Measurements from ENCODE around the gene ADTRP. TPM values are rescaled to one million over a fixed set of nuclear protein-coding genes. Genes with fewer than 3 reads are reported as not detected.

Gene ADTRP
- total RNA-seq, 1 donor from 2014 or later, result 0.35 TPM

DNA sequence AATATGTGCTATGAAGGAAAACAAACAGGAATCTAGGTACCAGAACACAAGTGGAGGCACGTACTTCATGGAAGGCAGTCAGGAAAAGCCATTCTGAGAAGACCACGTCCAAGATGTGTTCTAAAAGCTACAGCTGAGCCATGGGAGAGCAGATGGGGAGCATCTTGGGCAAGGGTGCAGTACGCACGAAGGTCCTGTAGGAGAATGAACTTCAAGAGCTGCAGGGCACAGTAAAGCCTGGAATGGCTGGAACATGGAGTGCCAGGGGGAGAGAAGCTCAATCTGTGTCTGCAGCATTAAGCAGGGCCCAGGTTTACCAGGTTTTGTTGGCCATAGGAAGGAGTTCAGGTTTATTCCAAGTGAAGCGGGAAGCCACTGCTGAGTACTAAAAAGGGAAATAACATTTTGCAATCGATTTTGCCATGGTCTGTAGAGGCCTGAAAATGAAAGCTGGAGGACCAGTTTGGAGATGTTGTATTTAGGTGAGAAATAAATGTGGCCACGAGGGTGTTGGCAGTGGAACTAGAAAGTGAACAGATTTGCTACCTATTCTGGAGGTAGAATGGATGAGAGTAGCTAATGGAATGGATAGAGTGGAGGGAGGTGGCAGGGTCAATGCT, 29.9 kb downstream of the ADTRP start:
- TF ChIP-seq, protein P1, sequence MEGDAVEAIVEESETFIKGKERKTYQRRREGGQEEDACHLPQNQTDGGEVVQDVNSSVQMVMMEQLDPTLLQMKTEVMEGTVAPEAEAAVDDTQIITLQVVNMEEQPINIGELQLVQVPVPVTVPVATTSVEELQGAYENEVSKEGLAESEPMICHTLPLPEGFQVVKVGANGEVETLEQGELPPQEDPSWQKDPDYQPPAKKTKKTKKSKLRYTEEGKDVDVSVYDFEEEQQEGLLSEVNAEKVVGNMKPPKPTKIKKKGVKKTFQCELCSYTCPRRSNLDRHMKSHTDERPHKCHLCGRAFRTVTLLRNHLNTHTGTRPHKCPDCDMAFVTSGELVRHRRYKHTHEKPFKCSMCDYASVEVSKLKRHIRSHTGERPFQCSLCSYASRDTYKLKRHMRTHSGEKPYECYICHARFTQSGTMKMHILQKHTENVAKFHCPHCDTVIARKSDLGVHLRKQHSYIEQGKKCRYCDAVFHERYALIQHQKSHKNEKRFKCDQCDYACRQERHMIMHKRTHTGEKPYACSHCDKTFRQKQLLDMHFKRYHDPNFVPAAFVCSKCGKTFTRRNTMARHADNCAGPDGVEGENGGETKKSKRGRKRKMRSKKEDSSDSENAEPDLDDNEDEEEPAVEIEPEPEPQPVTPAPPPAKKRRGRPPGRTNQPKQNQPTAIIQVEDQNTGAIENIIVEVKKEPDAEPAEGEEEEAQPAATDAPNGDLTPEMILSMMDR (IDR thresholded peaks at IDR 0.05), result no peak
- Mint-ChIP-seq H3K36me3 (ENCODE audit: low read depth) (no peaks in the 10 kb centered on the region), H3K4me3 (ENCODE audit: unreplicated experiment) (no peak overlapping the region), H3K9me3 (ENCODE audit: low read depth) (peaks cover 4% of the 10 kb centered on the region), H3K4me1 (ENCODE audit: low read depth) (no peaks in the 10 kb centered on the region), H3K27ac (ENCODE audit: unreplicated experiment) (no peak overlapping the region), H3K27me3 (ENCODE audit: low read depth) (no peaks in the 10 kb centered on the region)
- no peak for DNase-seq (ENCODE audit: low spot score)

DNA sequence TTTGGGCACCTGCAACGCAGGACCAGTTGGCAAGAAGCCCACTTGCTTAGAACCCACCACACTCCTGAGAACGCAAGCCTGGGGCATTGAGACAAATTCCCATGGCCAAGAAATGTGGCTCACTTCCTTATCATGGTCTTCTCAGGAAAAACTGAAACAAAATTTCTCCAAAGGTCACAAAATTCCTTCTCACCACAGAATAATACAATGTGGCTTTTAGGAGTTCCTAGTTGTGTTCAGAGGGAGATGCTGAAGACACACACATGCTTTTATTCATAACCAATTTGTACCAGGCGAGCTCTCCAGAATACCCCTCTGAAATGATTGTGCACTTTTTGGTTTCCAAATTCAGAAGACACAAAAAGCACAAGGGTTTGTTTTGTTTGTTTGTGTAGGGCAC, 31.6 kb downstream of the ADTRP start:
- H3K4me1 Mint-ChIP-seq (ENCODE audit: low read depth), result peaks cover 6% of the 10 kb centered on the region
- H3K9me3 Mint-ChIP-seq (ENCODE audit: low read depth), result peaks cover 4% of the 10 kb centered on the region
- no peak for DNase-seq (ENCODE audit: low spot score)
- H3K36me3 Mint-ChIP-seq (ENCODE audit: low read depth), result no peaks in the 10 kb centered on the region
- TF ChIP-seq, protein P1 (IDR thresholded peaks at IDR 0.05), result no peak
- no peak overlapping the region for H3K4me3 Mint-ChIP-seq (ENCODE audit: unreplicated experiment)
- no peaks in the 10 kb centered on the region for H3K27me3 Mint-ChIP-seq (ENCODE audit: low read depth)
- no peak overlapping the region for H3K27ac Mint-ChIP-seq (ENCODE audit: unreplicated experiment)

DNA sequence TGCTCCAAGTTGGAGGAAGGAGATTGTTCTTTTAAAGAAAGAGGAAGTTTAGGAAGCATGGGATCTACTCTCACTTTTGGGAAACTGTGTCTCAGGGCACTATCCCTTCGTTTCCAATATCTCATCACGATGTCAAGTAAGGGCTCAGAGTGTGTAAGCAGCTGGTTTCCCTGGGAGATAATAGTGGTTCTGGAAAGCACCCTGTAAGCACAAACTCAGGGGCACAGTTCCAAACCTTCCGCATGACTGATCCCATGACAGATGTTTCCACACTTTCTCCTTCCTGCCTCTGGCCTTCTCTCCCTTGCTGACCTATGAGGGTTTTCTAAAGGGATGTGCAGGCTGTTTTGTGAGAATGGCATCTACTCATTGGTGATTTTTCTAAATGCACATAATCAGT, 33.9 kb downstream of the ADTRP start:
- TF ChIP-seq, protein P1 (IDR thresholded peaks at IDR 0.05), result no peak
- Mint-ChIP-seq H3K27me3 (ENCODE audit: low read depth) (no peaks in the 10 kb centered on the region), H3K4me1 (ENCODE audit: low read depth) (peaks cover 6% of the 10 kb centered on the region), H3K9me3 (ENCODE audit: low read depth) (peaks cover 4% of the 10 kb centered on the region), H3K36me3 (ENCODE audit: low read depth) (no peaks in the 10 kb centered on the region), H3K27ac (ENCODE audit: unreplicated experiment) (peak overlapping the region; percentile 28), H3K4me3 (ENCODE audit: unreplicated experiment) (no peak overlapping the region)
- no peak for DNase-seq (ENCODE audit: low spot score)

DNA sequence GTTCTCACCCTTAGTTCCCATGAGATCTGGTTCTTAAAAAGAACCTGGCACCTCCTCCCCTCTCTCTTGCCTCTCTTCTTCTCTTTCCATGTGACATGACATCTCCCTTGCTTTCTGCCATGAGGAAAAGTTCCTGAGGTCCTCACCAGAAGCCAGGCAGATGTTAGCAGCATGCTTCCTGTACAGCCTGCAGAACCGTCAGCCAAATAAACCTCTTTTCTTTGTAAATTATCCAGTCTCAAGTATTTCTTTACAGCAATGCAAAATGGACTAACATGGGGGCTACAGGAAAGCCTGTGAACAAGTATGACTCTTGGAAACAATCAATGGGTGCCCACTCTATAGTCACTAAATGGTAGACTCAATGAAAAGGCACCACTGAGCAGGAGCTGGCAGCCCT, 34.5 kb downstream of the ADTRP start:
- Mint-ChIP-seq H3K4me1 (ENCODE audit: low read depth) (peaks cover 6% of the 10 kb centered on the region), H3K36me3 (ENCODE audit: low read depth) (no peaks in the 10 kb centered on the region), H3K27me3 (ENCODE audit: low read depth) (no peaks in the 10 kb centered on the region), H3K9me3 (ENCODE audit: low read depth) (peaks cover 4% of the 10 kb centered on the region), H3K4me3 (ENCODE audit: unreplicated experiment) (no peak overlapping the region), H3K27ac (ENCODE audit: unreplicated experiment) (no peak overlapping the region)
- TF ChIP-seq, protein P1 (IDR thresholded peaks at IDR 0.05), result no peak
- no peak for DNase-seq (ENCODE audit: low spot score)

DNA sequence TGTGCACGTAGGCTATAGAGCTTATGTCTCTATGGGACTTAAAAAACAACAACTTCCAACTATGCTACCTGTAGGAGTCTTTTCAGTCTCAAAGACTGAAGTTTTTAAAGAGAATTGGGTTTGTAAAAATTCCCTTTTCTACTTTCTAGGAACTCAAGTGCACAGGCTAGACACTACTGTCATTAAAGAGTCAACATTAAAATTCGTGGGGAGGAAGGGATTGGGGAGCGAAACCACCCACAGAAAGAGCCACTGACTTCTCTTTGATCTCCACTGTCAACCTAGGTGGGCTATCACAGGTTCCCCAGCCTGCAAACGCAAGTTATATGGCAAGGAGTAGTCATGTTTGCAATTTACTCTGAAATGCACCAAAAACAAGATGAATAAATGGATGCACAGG, 37.7 kb downstream of the ADTRP start:
- Mint-ChIP-seq H3K27me3 (ENCODE audit: low read depth) (no peaks in the 10 kb centered on the region), H3K36me3 (ENCODE audit: low read depth) (no peaks in the 10 kb centered on the region), H3K4me1 (ENCODE audit: low read depth) (peaks cover 12% of the 10 kb centered on the region), H3K4me3 (ENCODE audit: unreplicated experiment) (no peak overlapping the region), H3K27ac (ENCODE audit: unreplicated experiment) (no peak overlapping the region), H3K9me3 (ENCODE audit: low read depth) (peaks cover 4% of the 10 kb centered on the region)
- TF ChIP-seq, protein P1 (IDR thresholded peaks at IDR 0.05), result no peak
- DNase-seq (ENCODE audit: low spot score), result no peak
